ENCODE measurements around the gene HOTAIR.

The HOTAIR gene

GRCh38 chr12:53976172-53976822 is 1.5 kb upstream of the HOTAIR start:
- no peak for DNase-seq (ENCODE audit: low spot score)

DNA sequence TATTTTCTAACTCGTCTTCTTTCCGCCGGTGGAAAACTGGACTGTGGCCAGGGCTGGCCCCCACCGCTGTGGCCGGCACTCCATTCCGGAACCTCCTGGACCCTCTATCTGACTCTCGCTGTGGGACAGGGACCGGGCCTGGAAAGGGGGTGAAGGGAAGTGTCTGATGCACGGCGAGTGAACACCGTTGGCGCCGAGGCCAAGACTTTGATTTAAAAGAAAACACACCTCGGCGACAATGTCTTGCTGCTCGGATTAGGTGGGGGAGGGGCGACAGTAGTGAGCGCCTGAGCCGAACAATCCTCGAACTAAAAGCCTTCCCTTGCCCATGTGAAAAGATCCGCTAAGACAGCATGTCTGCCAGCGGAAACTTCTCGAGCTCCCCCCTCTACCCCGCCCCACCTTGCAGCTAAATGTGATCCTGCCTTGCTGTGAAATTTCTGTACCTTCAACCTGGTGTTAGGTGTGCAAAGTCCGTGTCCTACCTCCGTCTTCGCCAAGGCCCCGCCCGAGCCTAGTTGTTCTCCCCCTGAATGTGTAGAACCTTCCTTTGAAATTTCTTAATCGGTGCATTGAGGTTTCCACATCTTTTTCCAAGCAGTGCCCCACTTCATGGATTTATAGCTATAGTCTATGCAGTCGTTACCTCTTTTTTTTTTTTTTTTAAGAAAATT is 862 bp upstream of the HOTAIR start:
- DNase-seq (ENCODE audit: low spot score): no peak

DNA sequence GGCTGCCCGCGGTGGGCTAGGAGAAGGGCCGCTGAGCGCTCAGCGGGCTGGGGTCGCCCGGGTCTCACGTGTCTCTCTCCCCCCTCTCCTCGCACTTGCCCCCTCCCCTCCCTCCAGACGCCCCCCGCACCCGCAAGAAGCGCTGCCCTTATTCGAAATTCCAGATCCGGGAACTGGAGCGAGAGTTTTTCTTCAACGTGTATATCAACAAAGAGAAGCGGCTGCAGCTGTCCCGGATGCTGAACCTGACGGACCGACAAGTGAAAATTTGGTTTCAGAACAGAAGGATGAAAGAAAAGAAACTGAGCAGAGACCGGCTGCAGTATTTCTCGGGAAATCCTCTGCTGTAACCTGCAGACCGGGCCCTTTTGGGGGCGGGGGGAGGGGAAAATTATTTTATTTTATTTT is 314 bp upstream of the HOTAIR start:
- DNase-seq (ENCODE audit: low spot score): no peak

DNA sequence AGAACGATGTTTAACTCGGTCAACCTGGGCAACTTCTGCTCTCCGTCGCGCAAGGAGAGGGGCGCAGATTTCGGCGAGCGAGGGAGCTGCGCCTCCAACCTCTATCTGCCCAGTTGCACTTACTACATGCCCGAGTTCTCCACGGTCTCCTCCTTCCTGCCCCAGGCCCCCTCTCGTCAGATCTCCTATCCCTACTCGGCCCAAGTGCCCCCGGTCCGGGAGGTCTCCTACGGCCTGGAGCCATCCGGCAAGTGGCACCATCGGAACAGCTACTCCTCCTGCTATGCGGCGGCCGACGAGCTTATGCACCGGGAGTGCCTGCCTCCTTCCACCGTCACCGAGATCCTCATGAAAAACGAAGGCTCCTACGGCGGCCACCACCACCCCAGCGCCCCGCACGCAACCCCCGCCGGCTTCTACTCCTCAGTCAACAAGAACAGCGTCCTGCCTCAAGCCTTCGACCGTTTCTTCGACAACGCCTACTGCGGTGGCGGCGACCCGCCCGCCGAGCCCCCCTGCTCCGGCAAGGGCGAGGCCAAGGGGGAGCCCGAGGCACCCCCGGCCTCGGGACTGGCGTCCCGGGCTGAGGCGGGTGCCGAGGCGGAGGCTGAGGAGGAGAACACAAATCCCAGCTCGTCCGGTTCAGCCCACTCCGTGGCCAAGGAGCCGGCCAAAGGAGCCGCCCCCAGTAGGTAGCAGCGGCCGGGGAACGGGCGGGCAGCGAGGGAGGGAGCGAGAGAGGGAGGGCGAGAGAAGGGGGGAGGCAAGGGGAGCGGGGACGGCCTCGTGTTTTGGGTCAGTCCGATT is 1.3 kb downstream of the HOTAIR start:
- DNase-seq (ENCODE audit: low spot score): no peak

- DNase-seq (ENCODE audit: low spot score): no peak
Measured at GRCh38 chr12:53972722-53973235, 2.0 kb downstream of the HOTAIR start, which contains the start of gene HOXC11. Gene HOXC11 (plus strand): TSS chr12:53973126. CDS start chr12:53973242, 116 bp downstream.

- DNase-seq (ENCODE audit: low spot score): no peak
Measured at GRCh38 chr12:53972152-53972702, 2.5 kb downstream of the HOTAIR start.

- DNase-seq (ENCODE audit: low spot score): no peak
Measured at GRCh38 chr12:53971686-53972085, 3.1 kb downstream of the HOTAIR start.

- no peak for DNase-seq (ENCODE audit: low spot score)
Measured at GRCh38 chr12:53971129-53971528, 3.6 kb downstream of the HOTAIR start.

DNA sequence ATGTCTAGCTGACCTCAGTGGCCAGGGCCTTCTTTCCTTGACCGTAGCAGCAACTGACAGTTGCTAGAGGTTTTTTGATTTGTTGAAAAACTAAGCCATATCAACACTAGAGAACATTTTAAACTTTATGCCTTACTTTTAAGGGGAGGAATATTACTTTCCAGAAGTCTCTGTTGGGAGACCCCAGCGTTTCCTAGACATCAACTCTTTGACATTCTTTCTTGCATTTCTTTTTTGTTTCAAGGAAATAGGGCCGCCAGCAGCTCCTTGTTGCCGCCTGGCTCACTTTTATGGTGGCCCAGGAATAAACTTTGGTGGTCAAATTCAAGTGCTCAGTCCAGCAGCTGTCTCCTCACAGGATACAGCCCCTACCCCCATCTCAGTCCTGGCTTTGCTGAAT is 4.3 kb downstream of the HOTAIR start:
- no peak for DNase-seq (ENCODE audit: low spot score)

- DNase-seq (ENCODE audit: low spot score): no peak
Measured at GRCh38 chr12:53969588-53970259, 5.0 kb downstream of the HOTAIR start.

- no peak for DNase-seq (ENCODE audit: low spot score)
Measured at GRCh38 chr12:53968214-53969127, 6.3 kb downstream of the HOTAIR start.

DNA sequence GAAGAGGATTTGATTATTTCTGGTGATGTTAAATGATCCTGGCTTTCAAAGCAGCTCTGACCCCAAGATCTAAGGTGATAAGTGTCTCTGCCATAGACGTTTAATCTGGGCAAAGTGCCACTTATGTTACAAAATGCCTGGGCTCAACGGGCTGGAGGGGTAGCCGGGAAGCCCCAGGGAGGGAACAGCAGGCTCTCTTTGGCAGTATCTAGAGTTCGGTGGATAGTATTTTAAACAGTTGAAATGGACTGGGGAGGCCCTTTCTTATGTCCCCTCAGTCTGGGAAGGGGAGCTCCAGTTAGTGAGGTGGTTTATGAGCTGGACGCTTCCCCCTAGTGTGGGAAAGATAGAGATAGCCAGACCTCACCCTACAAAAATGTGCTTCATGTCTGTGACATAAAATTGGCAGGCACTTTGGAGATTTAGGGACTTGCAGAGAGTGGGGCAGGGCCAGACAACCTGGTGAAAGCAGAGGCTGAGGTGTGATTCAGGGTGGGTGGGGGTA is 7.3 kb downstream of the HOTAIR start:
- DNase-seq (ENCODE audit: low spot score): no peak

GRCh38 chr12:53966385-53967133 is 8.2 kb downstream of the HOTAIR start:
- DNase-seq (ENCODE audit: low spot score): no peak

DNA sequence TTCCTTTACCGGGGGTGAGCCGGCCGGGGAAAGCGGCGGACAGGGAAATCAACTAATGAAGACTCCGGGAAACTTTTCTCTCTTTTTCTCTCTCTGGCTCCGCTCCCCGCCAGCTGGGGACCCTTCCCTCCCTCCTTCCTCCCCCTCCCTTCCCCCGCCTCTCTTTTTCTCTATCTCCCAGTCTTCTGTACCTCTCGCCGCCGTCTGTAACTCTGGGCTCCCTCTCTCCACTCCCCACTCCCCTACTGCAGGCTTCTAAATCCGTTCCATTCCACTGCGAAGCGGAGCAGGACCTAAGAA is 8.7 kb downstream of the HOTAIR start:
- no peak for DNase-seq (ENCODE audit: low spot score)

DNA sequence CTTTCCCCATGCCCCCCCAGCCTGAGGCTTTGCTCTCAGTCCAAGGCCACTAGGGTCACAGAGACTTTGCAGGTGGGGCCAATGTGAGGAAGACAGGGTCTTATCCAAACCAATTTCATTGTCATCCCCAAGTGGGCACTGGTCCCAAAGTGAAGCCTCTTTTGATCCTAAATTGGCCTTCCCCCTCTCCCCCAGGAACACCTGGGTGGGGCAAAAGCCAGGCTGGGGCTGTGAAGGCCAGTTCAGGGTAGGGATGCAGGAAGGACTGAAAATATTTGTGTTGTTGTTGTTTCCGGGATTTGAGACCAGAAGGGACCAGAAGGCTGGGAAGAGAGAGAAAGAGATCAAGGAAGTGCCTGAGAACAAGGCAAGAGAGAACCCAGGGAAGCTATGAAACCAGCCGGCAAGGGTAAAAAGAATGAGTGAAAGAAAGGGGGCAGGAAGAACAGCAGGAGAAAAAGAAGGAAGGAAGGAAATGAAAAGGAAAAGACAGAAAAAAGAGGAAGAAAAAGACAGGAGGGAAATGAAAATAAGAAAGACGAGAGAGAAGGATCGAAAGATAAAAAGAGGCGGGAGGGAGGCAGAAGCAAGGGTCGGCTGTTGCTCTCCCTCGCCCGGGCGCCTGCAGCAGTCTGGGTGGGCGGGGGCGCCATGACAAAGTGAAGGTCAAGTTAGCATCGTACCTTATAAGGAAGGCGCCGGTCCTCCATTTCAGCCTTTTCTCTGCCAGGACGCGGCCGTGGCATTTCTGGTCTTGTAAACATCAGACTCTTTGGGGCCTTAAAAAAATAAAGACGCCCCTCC is 9.3 kb downstream of the HOTAIR start:
- no peak for DNase-seq (ENCODE audit: low spot score)

DNA sequence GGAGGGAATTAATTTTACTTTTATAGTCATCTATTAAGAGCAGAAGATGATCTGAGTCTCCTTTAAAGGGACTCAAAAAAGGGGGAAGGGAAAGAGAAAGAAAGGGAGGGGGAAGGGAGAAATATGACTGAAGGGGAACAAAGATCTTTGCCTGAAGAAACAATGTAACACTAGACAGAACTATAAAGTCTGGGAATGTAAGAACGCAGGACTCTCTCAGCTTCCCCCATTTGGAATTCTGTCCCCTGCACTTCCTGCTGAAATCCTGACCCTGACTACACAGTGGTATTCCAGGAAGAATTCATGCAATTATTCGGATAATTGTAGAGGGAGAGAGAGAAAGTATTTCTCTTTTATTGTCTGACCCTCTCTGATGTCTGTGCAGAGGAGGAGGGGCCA is 10.4 kb downstream of the HOTAIR start:
- no peak for DNase-seq (ENCODE audit: low spot score)

GRCh38 chr12:53963434-53964314 is 11.1 kb downstream of the HOTAIR start:
- no peak for DNase-seq (ENCODE audit: low spot score)

GRCh38 chr12:53963005-53963404 is 11.7 kb downstream of the HOTAIR start:
- no peak for DNase-seq (ENCODE audit: low spot score)
